ACC112 (cell line): ENCODE results near the gene ERICH3.
A peak's percentile ranks its signal among the peaks of the same experiment; 100 is the strongest.
"Not testable (repeated sequence)": the region's sequence is repeated elsewhere in the genome, so short reads cannot be mapped to it uniquely, and the experiment has no call there.

ENCODE experiments used
- H2AFZ ChIP-seq: fragments of 200-600 bp; sonication (generic); one replicate; pipeline ENCODE4 v1.6.0; 2017; ENCODE audit warnings: antibody characterized with exemption, low read length; ENCODE audit not compliant: unreplicated experiment
- H3K27ac ChIP-seq: fragments of 200-600 bp; sonication (generic); 2 replicates; pipeline ENCODE4 v1.5.1; 2014; ENCODE audit warnings: low read depth, mild to moderate bottlenecking, antibody characterized with exemption, low read length, moderate library complexity
- H3K27me3 ChIP-seq: fragments of 200-600 bp; sonication (generic); 2 replicates; pipeline ENCODE4 v1.6.1; 2014; ENCODE audit warnings: mild to moderate bottlenecking, antibody characterized with exemption, low read length, moderate library complexity, mixed read lengths; ENCODE audit not compliant: insufficient read depth
- H3K36me3 ChIP-seq: fragments of 200-600 bp; sonication (generic); 2 replicates; pipeline ENCODE4 v1.6.1; 2016; ENCODE audit warnings: mild to moderate bottlenecking, antibody characterized with exemption, low read length, moderate library complexity, mixed read lengths; ENCODE audit not compliant: insufficient read depth
- H3K4me1 ChIP-seq: fragments of 200-600 bp; sonication (generic); one replicate; pipeline ENCODE4 v1.6.1; 2016; ENCODE audit warnings: low read length, mixed read lengths; ENCODE audit not compliant: insufficient read depth, unreplicated experiment, control insufficient read depth
- H3K4me3 ChIP-seq: fragments of 200-600 bp; sonication (generic); 2 replicates; pipeline ENCODE4 v1.5.1; 2014; ENCODE audit warnings: mild to moderate bottlenecking, low read depth, low read length
- H3K79me2 ChIP-seq: fragments of 200-600 bp; sonication (generic); one replicate; pipeline ENCODE4 v1.6.0; 2016; ENCODE audit warnings: low read length; ENCODE audit not compliant: control insufficient read depth, unreplicated experiment, insufficient read depth

The ERICH3 gene

DNA sequence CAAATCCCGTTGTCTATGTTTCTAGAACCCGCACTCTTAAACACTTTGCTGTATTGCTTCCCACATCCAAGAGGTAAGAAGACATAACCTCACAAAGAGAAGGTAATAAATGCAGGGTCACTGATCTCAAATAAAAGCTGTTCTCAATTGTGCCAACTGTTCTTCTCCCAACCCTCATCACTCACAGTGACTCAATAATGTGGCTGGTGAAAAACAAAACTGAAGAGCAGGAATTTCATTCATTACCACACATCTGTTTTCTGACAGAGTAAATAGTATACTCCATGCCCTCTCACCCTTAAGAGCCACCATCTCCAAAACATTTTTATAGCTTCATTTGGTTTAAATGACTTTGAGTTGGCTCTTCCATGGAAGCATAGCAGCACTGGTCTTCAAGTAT lies 6.2 kb upstream of the ERICH3 start:
- no peak overlapping the region for H3K4me3 ChIP-seq
- H3K79me2 ChIP-seq: no peaks in the 10 kb centered on the region
- peaks cover 81% of the 10 kb centered on the region for H3K27me3 ChIP-seq
- H3K36me3 ChIP-seq: no peaks in the 10 kb centered on the region
- H3K27ac ChIP-seq: no peak overlapping the region
- no peaks in the 10 kb centered on the region for H3K4me1 ChIP-seq
- H2AFZ ChIP-seq: no peak overlapping the region

DNA sequence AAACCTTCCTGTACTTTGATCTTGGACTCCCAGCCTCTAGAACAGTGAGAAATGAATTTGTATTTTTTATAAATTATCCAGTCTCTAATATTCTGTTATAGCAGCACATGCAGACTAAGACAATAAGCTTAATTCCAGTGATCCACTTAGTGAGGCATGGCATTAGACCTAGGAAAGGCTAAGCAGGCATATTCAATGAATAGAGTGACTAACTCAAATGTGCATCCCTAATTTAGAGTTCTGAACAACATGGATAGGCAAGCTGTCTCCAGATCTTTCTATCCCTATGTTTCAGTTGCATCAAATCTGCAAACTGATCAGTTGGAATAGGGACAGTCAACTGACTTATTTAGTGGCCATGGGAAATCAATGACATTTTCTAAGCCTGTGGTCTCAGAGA lies 4.3 kb upstream of the ERICH3 start:
- Histone ChIP-seq H3K36me3 (no peaks in the 10 kb centered on the region), H3K79me2 (no peaks in the 10 kb centered on the region), H3K27ac (no peak overlapping the region), H3K4me3 (no peak overlapping the region), H2AFZ (no peak overlapping the region), H3K4me1 (peaks cover 4% of the 10 kb centered on the region), H3K27me3 (peaks cover 83% of the 10 kb centered on the region)

DNA sequence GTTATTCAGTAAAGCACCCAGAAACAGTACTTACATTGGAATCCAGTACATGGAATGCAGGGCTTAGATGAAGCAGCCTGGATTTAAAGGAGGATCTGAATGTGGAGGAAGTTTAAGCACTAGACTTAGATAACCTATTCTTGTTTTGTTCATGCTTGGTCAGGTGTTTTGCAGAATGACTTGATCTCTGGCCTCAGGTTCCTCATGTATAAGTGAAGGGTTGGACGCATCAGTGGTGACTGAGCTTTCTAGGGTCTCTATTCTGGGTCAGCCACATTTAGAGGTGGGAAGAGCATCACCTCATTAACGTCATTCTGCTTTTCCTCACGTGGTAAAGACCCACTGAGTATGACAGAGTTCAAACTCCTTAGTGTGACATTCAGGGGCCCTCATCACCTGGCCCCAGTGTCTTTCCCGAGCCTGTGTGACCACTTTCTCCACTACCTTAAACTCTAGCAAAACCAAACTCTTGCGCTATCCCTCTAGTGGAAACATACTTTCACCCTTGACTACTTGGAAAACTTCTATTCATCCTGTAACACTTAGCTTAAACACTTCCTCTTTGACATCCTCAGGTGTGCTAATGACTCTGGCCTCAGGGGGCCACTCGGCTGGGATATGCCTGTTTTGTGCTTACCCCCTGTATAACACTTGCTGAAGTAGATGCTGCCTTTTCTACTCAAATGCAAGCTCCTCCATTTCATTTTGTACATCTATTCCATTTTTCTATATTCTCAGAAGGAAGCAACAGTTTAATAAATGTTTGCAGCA lies 871 bp upstream of the ERICH3 start:
- Histone ChIP-seq H3K27me3 (peaks cover 80% of the 10 kb centered on the region), H3K27ac (no peak overlapping the region), H2AFZ (no peak overlapping the region), H3K36me3 (no peaks in the 10 kb centered on the region), H3K4me3 (peak overlapping the region; percentile 68), H3K4me1 (peaks cover 4% of the 10 kb centered on the region), H3K79me2 (no peaks in the 10 kb centered on the region)

DNA sequence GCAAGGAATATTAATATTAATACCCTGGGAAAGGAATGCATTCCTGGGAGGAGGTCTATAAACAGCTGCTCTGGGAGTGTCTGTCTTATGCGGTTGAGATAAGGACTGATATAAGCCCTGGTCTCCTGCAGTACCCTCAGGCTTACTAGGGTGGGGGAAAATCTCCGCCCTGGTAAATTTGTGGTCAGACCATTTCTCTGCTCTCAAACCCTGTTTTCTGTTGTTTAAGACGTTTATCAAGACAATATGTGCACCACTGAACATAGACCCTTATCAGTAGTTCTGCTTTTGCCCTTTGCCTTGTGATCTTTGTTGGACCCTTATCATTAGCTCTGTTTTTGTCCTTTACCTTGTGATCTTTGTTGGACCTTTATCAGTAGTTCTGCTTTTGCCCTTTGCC lies 2.7 kb downstream of the ERICH3 start:
- H2AFZ ChIP-seq: not testable (repeated sequence)

DNA sequence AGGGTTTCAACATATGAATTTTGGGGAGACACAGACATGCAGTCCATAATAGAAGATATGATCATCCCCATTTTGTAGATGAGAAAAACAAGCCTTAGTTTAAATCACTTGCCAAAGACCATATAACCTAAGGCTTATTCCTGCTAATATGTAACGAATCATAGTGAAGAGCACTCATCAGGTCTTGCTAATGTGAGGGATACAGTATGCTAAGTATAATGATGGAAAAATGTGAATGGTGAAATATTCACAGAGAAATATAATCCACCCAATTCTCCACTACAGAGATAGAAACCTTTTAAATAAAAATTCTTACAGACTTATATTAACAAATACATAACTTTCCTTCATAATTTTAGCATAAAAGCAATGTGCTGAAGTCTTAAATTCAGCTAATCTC lies 18.9 kb downstream of the ERICH3 start:
- Histone ChIP-seq H3K27me3 (0 out of 2 replicates have a peak, but pooled peaks cover 2% of the 10 kb centered on the region), H3K4me3 (no peak overlapping the region), H3K36me3 (no peaks in the 10 kb centered on the region), H3K27ac (no peak overlapping the region), H3K4me1 (no peaks in the 10 kb centered on the region), H3K79me2 (no peaks in the 10 kb centered on the region), H2AFZ (no peak overlapping the region)

More for the DNA sequence above, 2.7 kb downstream of the ERICH3 start:
- H3K4me1 ChIP-seq, H3K4me3 ChIP-seq, H3K27ac ChIP-seq, H3K36me3 ChIP-seq, H3K79me2 ChIP-seq: not testable (repeated sequence)
- peaks cover 74% of the 10 kb centered on the region for H3K27me3 ChIP-seq

DNA sequence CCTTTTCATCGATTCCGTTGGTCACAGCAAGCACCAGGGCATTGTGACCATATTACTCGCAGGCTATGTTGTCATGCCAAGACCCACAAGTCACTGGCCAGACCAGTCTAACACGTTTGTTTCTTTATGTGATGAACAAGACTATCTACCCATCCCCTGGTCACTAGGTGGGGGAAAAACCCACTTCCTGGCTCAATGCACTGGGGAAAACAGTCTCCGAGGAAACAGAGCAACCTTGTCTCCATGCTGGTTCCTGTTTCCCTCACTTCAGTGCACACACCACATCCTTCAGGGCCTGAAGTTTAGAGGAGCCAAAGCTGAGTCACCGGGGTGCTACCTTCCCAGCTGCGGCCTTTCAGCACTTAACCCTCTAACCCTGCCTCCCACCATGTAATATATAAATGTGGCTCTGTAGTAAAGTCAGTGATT lies 20.9 kb downstream of the ERICH3 start:
- Histone ChIP-seq H3K4me1 (no peaks in the 10 kb centered on the region), H3K4me3 (no peak overlapping the region), H2AFZ (no peak overlapping the region), H3K27ac (no peak overlapping the region), H3K27me3 (no peaks in the 10 kb centered on the region), H3K36me3 (no peaks in the 10 kb centered on the region), H3K79me2 (no peaks in the 10 kb centered on the region)

DNA sequence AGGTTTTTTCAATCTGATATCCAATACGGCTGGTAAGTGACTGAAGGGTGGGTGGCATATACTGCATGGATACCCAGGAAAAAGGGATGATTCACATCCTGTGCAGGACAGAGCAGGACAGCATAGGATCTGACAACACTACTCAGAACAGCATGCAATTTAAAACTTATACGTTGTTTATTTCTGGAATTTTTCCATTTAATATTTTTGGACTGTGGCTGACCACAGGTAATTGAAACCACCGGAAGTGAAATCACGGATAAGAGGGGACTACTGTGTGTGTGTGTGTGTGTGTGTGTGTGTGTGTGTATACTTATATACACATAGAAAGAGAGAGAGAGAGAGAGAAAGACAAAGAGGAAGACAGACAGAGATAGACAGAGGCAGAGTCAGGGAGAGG lies 23.0 kb downstream of the ERICH3 start:
- no peaks in the 10 kb centered on the region for H3K36me3 ChIP-seq
- no peak overlapping the region for H2AFZ ChIP-seq
- no peak overlapping the region for H3K27ac ChIP-seq
- no peaks in the 10 kb centered on the region for H3K79me2 ChIP-seq
- H3K4me1 ChIP-seq: no peaks in the 10 kb centered on the region
- H3K27me3 ChIP-seq: no peaks in the 10 kb centered on the region
- H3K4me3 ChIP-seq: no peak overlapping the region

DNA sequence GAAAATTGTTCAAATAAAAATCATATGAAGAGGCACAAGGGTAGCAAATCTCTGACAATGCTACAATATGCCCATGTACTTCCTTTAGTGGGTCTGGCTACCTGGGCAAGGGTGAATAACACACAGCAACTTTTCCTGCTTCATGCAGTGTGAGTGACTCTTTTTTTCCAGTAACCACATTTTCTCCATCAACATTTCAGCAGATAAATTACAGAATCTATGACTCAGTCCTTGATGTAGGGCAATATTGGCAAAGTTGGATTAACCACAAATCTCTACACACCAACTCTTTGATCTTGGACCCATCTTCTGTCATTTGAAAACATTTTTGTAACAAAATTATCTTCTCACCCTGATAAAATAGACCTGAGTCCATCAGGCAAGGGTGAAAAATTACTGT lies 31.7 kb downstream of the ERICH3 start:
- Histone ChIP-seq H3K4me1 (no peaks in the 10 kb centered on the region), H3K27me3 (peaks cover 5% of the 10 kb centered on the region; the same call in 1 of the 2 replicates), H2AFZ (no peak overlapping the region), H3K79me2 (no peaks in the 10 kb centered on the region), H3K4me3 (no peak overlapping the region), H3K36me3 (no peaks in the 10 kb centered on the region), H3K27ac (no peak overlapping the region)

DNA sequence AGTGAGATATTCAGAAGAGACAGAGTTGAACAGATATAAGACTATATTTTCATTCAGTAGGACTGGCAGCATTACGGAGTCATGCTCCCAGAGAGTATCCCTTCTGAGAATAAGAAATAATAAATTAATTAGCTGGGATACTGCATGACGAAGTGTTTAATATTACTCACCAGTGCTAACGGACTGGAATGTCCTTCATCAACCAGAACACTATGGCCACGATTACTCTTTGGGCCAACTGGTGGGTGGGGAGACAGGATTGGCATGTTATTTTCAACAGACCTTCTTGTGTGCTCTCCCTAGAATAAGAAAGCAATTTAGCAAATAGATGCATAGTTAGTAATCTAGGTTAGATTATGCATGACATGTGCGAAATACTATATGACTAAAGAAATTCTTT lies 32.4 kb downstream of the ERICH3 start:
- H2AFZ ChIP-seq: no peak overlapping the region
- no peak overlapping the region for H3K4me3 ChIP-seq
- no peak overlapping the region for H3K27ac ChIP-seq
- no peaks in the 10 kb centered on the region for H3K36me3 ChIP-seq
- peaks cover 5% of the 10 kb centered on the region; the same call in 1 of the 2 replicates for H3K27me3 ChIP-seq
- no peaks in the 10 kb centered on the region for H3K4me1 ChIP-seq
- H3K79me2 ChIP-seq: no peaks in the 10 kb centered on the region

DNA sequence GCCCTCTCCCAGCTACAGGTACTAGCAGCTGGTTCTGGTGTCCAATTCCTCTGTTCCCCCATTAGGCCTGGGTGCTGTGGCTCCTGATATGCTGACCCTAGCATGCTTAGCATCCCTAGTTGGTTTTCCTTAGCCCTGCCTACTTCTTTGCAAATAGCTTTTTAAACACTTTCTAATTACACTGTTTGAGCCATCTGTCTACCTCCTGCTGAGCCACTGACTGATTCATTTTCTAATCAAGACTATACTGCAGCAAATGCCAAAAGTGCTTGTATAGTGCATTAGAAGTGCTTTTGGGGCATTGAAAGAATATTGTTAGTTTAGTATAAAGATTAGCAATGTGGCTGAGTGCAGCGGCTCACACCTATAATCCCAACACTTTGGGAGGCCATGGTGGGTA lies 36.3 kb downstream of the ERICH3 start:
- Histone ChIP-seq H3K36me3 (no peaks in the 10 kb centered on the region), H3K4me3 (no peak overlapping the region), H3K79me2 (no peaks in the 10 kb centered on the region), H3K27ac (no peak overlapping the region), H3K27me3 (peaks cover 5% of the 10 kb centered on the region; the same call in 1 of the 2 replicates), H3K4me1 (no peaks in the 10 kb centered on the region), H2AFZ (no peak overlapping the region)

DNA sequence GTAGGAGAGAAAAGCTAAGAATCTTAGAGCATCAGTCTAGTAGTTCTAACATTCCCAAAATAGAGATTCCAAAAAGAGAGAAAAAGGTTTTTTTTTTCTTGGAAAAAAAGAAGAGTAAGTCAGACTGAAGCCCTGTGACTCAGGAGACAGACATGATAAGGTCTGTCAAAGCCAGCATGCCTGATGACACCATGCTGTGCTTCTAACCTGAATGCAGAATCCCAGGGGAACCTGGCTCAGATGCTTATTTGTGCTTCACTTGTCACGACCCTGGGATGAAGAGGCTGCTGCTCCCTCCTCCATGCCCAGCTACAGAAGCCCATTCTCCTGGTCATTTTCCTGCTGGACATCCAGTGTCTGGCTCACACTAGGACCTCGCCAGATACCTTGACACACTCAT lies 44.3 kb downstream of the ERICH3 start:
- no peaks in the 10 kb centered on the region for H3K36me3 ChIP-seq
- no peak overlapping the region for H2AFZ ChIP-seq
- no peaks in the 10 kb centered on the region for H3K4me1 ChIP-seq
- no peaks in the 10 kb centered on the region for H3K79me2 ChIP-seq
- H3K27ac ChIP-seq: no peak overlapping the region
- H3K27me3 ChIP-seq: peaks cover 7% of the 10 kb centered on the region; the same call in 1 of the 2 replicates
- no peak overlapping the region for H3K4me3 ChIP-seq
